GM12872 (cell line): ENCODE measurements around the gene RET.

ENCODE experiments used
- TF ChIP-seq, protein P1 (sequence below): IDR thresholded peaks from 3 replicates; pipeline ENCODE4 v1.5.1; 2011; ENCODE audit warnings: low read depth, mild to moderate bottlenecking, low read length, moderate library complexity; ENCODE audit not compliant: insufficient read depth

Gene RET

DNA sequence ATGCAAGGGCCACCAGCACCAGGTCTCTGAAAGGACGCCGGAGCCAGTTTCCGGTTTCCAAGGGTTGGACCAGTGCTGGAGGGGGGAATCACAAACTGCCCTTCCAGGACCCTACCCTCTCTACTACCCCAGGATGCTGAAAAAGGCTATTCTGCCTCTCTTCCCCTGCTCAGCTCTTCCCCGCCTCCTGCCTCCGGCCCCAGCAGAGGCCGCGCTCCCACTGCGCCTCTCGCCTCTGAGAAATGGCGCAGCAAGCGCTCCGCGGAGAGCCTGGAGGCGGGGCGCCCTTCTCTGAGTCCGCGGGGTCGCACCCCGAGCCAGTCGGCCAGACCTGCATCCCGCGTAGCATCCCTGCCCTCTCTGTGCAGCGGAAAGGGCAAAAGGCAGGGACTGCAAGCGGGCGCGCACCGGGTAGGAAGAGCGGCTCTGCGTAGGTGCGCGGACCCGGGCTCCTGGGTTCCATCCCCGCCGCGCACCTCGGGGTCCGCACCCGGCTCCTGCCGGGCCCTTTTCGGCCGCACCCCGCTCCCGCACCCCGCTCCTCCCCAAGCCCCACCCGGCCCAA lies 476 bp upstream of the RET start:
- TF ChIP-seq, protein P1, sequence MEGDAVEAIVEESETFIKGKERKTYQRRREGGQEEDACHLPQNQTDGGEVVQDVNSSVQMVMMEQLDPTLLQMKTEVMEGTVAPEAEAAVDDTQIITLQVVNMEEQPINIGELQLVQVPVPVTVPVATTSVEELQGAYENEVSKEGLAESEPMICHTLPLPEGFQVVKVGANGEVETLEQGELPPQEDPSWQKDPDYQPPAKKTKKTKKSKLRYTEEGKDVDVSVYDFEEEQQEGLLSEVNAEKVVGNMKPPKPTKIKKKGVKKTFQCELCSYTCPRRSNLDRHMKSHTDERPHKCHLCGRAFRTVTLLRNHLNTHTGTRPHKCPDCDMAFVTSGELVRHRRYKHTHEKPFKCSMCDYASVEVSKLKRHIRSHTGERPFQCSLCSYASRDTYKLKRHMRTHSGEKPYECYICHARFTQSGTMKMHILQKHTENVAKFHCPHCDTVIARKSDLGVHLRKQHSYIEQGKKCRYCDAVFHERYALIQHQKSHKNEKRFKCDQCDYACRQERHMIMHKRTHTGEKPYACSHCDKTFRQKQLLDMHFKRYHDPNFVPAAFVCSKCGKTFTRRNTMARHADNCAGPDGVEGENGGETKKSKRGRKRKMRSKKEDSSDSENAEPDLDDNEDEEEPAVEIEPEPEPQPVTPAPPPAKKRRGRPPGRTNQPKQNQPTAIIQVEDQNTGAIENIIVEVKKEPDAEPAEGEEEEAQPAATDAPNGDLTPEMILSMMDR = no peak

DNA sequence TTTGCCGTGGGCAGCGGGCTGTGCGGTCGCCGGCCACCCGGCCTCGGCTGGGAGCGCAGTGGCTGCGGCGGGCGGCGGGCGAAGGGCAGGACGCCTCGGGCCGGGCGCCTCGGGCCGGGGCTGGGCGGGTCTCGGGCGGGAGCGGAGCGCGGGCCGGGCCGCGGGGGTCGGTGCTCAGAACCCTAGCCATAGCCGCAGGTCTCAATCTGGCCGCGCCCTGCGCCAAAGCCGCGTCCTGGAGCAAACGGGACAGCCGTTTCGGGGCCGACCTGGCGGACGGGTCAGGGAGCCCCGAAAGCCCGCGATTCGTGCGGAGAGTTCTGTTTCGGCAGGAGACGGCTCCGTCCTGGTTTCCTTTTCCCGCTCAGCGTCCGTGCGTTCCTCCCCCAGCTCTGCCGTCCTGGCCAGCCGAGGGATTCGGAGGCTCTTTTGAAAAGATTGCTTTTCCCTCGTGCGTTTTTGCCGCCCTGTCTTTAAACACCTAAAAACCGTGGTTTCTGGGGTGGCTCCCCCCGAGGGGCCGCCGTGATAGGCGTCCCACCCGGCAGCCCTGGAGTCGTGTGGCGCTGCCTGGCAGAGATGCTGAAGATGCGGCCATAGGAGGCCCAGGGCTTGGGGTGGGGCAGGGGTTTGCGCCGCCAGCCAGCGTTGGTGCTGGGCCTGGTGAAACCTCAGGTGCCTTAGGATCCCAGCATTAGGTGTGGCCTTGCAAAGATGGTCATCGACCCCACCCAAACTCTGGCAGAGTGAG lies 727 bp downstream of the RET start:
- TF ChIP-seq, protein P1 = no peak

DNA sequence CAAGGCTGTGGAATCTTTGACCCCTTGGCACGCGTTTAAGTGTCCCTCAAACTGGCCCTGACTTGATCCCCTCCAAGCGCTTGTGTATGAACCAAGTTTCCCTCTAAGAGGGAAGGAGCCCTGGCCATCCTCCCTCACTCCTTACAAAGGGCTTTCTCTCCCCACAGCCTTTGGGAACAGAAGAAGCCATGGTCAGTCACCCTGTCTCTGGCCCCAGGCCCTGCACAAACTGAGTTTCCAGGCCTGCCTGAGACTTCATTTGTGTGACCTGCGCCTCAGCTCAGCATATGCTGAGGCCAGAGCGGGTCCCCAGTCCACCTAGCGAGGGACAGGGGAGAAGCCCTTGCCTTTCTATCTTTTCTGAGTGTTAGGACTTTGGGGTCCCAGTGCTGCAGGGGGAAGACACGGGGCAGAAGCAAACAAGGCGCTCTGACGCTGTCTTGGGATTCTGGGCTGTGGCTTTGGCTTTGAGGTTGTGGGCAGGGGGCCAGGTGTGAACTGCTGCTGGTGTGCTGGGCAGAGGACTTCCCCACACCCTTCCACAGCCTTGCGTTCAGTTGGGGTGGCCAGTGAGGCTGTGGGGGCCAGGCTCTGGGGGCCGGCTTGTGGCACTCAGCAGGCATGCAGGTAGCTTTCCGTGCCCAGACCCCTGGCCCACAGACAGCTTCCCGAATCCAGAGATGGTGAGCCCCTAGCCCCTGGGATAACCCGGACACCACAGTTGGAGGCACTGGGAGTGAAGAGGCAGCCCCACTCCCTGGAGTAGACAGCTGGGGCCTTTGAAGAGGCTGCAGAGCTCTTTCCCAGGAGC lies 1.5 kb downstream of the RET start:
- TF ChIP-seq, protein P1 = no peak

DNA sequence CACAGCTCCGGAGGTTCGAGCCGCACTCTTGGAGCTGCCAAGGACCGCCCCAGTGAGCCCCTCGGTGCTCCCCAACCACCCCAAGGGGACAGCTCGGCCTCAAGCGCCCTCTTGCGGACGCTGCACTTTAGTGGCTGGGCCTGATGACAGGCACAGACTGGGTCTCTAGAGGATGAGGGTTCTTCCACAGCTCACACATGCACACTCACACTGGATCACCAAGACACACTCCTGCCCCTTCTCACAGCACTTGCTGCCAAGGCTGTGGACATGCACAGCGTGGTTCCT lies 2.1 kb downstream of the RET start:
- TF ChIP-seq, protein P1 = peak; percentile 66

DNA sequence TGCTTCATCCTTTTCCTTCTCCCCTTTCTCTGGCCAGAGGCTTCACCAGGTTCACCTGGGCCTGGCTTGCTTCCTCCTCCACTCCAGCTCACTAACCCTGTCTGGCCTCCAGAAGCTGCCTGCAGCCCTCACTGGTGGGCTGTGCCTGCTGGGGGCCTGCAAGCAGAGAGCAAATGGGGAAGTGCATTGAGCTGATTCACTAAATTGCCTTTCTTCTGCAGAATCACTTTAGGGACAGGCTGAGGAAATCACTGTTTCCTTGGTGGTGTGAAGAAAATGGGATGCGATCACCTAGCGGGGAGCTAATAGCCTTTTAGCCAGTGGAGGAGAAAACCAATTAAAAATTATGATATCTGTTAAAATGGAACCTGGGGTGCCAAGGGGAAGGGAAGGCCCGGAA lies 3.0 kb downstream of the RET start:
- TF ChIP-seq, protein P1 = no peak

DNA sequence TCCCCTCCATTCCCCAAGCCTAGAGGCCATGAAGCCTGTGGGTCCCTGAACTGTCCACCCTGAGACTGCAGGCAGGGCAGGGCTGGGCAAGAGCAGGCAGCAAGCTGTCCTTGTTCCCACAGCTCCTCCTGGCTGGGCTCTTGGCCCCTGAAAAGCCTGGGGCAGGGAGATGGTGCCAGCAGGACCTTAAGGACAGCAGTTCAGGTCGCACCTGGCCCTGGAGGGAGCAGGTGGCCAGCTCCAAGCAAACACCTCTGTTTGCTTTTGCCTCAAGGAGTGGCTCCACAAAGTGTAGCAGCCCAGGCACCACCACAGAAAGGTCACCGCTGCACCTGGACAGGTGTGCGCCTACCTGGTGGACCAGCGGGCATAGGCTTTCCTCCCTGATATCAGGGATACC lies 5.2 kb downstream of the RET start:
- TF ChIP-seq, protein P1 = no peak

DNA sequence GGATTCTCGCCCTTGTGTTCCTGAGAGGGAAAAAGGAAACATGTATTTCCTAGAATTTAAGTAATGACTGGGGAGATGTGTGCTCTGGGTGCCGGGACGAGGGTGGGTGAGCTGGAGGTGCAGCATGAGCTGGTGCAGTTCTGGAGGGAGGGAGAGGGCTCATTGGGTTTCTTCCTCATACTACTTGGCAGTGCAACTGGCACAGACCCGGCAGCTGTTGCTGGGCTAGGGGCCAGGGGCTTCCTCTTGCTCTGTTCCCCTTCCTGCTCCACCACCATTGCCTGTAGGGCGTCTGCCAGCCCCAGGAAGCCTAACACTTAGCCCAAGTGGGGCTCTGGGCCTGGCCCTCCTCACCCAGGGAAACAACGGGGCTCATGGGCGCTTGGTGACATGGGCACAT lies 5.9 kb downstream of the RET start:
- TF ChIP-seq, protein P1 = no peak
